Lower lobe of right lung (tissue), 2 donors: ENCODE data around the gene SIAH3. TPM values are rescaled to one million over a fixed set of nuclear protein-coding genes. Genes with fewer than 3 reads are reported as not detected.

Source experiments
- ATAC-seq, 2 donors: fragments of 200-7000 bp; cut with Tn5 transposase; one replicate each; pipeline ENCODE4 v1.9.1; 2020 to 2022; ENCODE audit warnings: mild to moderate bottlenecking in 2 of 2, moderate library complexity in 2 of 2
- DNase-seq: peaks from one replicate; pipeline ENCODE4 v3.0.0-alpha.2; 2020
- H3K27ac ChIP-seq: fragments of 200-600 bp; one replicate; pipeline ENCODE4 v1.8.0; 2022
- H3K27me3 ChIP-seq: fragments of 200-600 bp; one replicate; pipeline ENCODE4 v1.8.0; 2022; ENCODE audit warnings: low read depth
- H3K36me3 ChIP-seq: fragments of 200-600 bp; one replicate; pipeline ENCODE4 v1.8.0; 2022; ENCODE audit warnings: mild to moderate bottlenecking
- H3K4me1 ChIP-seq: fragments of 200-600 bp; one replicate; pipeline ENCODE4 v1.8.0; 2022
- H3K4me3 ChIP-seq: fragments of 200-600 bp; one replicate; pipeline ENCODE4 v1.8.0; 2022; ENCODE audit warnings: mild to moderate bottlenecking
- H3K9me3 ChIP-seq: fragments of 200-600 bp; one replicate; pipeline ENCODE4 v1.8.0; 2022
- intact Hi-C: fragments of 100-400 bp; cut with DNase I; formaldehyde crosslinking; loops from one replicate; pipeline ENCODE4 v1.11.0; 2022
- total RNA-seq: library from RNA; stranded (reverse); fragmentation: NEBNext Ultra II Directional; extraction: Animal tissue kit (Norgen Biotek cat#: 25700); gene quantifications from one replicate; pipeline ENCODE4 v1.2.1, GENCODE V29; 2021
- TF ChIP-seq, protein P1 (sequence below): fragments of 200-600 bp; IDR thresholded peaks from one replicate; pipeline ENCODE4 v1.8.0; 2022; ENCODE audit warnings: antibody characterized with exemption, mild to moderate bottlenecking
- donor health status: DM: no; HTN: yes; CAD: no; lungs with severe emphysema.

Gene SIAH3
- total RNA-seq, 1 donor from 2014 or later = 0.06 TPM

- TF ChIP-seq, protein P1, sequence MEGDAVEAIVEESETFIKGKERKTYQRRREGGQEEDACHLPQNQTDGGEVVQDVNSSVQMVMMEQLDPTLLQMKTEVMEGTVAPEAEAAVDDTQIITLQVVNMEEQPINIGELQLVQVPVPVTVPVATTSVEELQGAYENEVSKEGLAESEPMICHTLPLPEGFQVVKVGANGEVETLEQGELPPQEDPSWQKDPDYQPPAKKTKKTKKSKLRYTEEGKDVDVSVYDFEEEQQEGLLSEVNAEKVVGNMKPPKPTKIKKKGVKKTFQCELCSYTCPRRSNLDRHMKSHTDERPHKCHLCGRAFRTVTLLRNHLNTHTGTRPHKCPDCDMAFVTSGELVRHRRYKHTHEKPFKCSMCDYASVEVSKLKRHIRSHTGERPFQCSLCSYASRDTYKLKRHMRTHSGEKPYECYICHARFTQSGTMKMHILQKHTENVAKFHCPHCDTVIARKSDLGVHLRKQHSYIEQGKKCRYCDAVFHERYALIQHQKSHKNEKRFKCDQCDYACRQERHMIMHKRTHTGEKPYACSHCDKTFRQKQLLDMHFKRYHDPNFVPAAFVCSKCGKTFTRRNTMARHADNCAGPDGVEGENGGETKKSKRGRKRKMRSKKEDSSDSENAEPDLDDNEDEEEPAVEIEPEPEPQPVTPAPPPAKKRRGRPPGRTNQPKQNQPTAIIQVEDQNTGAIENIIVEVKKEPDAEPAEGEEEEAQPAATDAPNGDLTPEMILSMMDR = no peak
- H3K4me1 ChIP-seq = no peaks in the 10 kb centered on the region
- H3K9me3 ChIP-seq = no peaks in the 10 kb centered on the region
- intact Hi-C loops = no loop called here
- ATAC-seq = no peak
- no peak for DNase-seq
- no peaks in the 10 kb centered on the region for H3K36me3 ChIP-seq
- no peak overlapping the region for H3K4me3 ChIP-seq
- H3K27ac ChIP-seq = no peak overlapping the region
- no peaks in the 10 kb centered on the region for H3K27me3 ChIP-seq
These were observed 9.8 kb upstream of the SIAH3 start for GRCh38 chr13:45861322-45861721.

DNA sequence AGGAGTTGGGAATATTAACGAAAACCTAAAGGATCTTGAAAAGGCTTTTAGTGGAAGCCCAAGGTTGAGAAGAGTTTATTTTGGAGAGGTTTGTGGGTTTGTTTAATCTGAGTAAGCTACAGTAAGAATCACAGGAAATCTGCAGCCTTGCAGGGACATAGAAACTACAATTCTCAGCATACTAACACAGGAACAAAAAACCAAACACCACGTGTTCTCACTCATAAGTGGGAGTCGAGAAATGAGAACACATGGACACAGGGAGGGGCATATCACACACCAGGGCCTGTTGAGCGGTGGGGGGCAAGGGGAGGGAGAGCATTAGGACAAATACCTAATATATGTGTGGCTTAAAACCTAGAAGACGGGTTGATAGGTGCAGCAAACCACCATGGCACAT lies 8.7 kb upstream of the SIAH3 start:
- intact Hi-C loops = no loop called here
- H3K27me3 ChIP-seq = no peaks in the 10 kb centered on the region
- H3K9me3 ChIP-seq = no peaks in the 10 kb centered on the region

GRCh38 chr13:45859705-45860104 lies 8.2 kb upstream of the SIAH3 start:
- ATAC-seq (no peak), DNase-seq (no peak)
- H3K4me3 ChIP-seq = no peak overlapping the region
- no peak overlapping the region for H3K27ac ChIP-seq
- H3K9me3 ChIP-seq = no peaks in the 10 kb centered on the region
- H3K27me3 ChIP-seq = no peaks in the 10 kb centered on the region
- H3K36me3 ChIP-seq = no peaks in the 10 kb centered on the region
- H3K4me1 ChIP-seq = no peaks in the 10 kb centered on the region
- intact Hi-C loops = no loop called here
- TF ChIP-seq, protein P1 = no peak

More for the DNA sequence above, 8.7 kb upstream of the SIAH3 start:
- DNase-seq (no peak), ATAC-seq (no peak)
- Histone ChIP-seq H3K36me3 (no peaks in the 10 kb centered on the region), H3K27ac (no peak overlapping the region), H3K4me1 (no peaks in the 10 kb centered on the region), H3K4me3 (no peak overlapping the region)
- TF ChIP-seq, protein P1 = no peak

GRCh38 chr13:45852494-45852893 lies 941 bp upstream of the SIAH3 start:
- intact Hi-C loops = no loop called here
- no peak overlapping the region for H3K27ac ChIP-seq
- H3K27me3 ChIP-seq = peaks cover 25% of the 10 kb centered on the region
- H3K9me3 ChIP-seq = no peaks in the 10 kb centered on the region
- TF ChIP-seq, protein P1 = no peak
- no peak overlapping the region for H3K4me3 ChIP-seq
- no peak for ATAC-seq
- no peaks in the 10 kb centered on the region for H3K36me3 ChIP-seq
- DNase-seq = no peak
- peaks cover 23% of the 10 kb centered on the region for H3K4me1 ChIP-seq

- DNase-seq = no peak
- Histone ChIP-seq H3K4me3 (no peak overlapping the region), H3K27me3 (peaks cover 25% of the 10 kb centered on the region), H3K9me3 (no peaks in the 10 kb centered on the region), H3K4me1 (peaks cover 23% of the 10 kb centered on the region), H3K27ac (no peak overlapping the region), H3K36me3 (no peaks in the 10 kb centered on the region)
- no peak for ATAC-seq
- TF ChIP-seq, protein P1 = no peak
- intact Hi-C loops = no loop called here
These were observed 403 bp upstream of the SIAH3 start for GRCh38 chr13:45851956-45852355.
